Measurements from ENCODE around the gene IGFALS.

DNA sequence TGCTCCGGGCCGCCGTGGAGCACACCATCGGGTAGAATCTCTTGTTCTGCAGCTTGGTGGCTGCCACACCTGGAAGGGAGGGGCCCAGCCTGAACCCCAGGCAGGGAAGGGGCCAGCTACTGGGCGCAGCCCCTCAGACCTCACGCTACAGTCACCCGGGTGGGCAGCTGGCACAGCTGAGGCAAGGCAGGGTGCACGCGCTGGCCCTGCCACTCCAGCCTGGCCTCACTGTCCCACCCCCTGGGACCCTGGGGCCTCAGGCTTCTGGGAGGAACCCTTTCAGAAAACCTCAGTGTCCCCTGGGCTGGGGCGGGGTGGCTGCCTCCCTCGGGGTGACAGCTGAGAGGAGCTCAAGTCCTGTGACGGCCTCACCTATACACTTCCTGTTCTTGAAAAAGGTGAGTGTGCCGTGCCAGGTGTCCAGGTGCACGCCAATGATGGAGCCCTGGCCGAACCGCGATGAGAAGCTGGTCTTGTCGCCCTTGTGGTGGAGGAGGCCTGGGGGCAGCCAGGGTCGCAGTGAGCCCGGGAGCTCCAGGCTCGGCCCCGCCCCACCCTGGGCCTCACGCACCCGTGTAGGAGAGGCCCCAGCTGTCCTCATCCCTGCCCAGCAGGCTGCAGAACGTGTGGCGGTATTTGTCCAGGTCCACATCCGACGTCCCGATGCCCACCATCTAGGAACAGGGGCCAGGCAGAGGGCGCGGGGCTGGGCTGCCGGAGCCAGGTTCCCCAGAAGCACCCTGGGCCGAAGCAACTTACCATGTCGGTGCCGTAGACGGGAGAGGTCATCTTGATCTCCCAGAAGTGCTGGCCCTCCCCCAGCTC is 15.9 kb downstream of the IGFALS start:
- TF ChIP-seq, protein P1, sequence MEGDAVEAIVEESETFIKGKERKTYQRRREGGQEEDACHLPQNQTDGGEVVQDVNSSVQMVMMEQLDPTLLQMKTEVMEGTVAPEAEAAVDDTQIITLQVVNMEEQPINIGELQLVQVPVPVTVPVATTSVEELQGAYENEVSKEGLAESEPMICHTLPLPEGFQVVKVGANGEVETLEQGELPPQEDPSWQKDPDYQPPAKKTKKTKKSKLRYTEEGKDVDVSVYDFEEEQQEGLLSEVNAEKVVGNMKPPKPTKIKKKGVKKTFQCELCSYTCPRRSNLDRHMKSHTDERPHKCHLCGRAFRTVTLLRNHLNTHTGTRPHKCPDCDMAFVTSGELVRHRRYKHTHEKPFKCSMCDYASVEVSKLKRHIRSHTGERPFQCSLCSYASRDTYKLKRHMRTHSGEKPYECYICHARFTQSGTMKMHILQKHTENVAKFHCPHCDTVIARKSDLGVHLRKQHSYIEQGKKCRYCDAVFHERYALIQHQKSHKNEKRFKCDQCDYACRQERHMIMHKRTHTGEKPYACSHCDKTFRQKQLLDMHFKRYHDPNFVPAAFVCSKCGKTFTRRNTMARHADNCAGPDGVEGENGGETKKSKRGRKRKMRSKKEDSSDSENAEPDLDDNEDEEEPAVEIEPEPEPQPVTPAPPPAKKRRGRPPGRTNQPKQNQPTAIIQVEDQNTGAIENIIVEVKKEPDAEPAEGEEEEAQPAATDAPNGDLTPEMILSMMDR (IDR thresholded peaks at IDR 0.05): no peak
- TF ChIP-seq POLR2A (IDR thresholded peaks at IDR 0.05): no peak

Measured in ovary (tissue), 3 donors.